GM13977 (cell line): ENCODE measurements around the gene PLCG2.

Source experiments
- DNase-seq: peaks from one replicate; pipeline ENCODE4 v3.0.0; 2012; ENCODE audit warnings: low spot score
- in situ Hi-C: fragments of 300-500 bp; cut with MboI; formaldehyde crosslinking; loops from one replicate; pipeline ENCODE4 v1.12.0; 2022; ENCODE audit warnings: low sequenced_read_pairs, low pct_unique_long_range_greater_than_20kb, mixed read lengths, inconsistent platforms; ENCODE audit not compliant: unreplicated experiment
- TF ChIP-seq, protein P1 (sequence below): IDR thresholded peaks from 2 replicates; pipeline ENCODE4 v1.5.1; 2012; ENCODE audit warnings: mild to moderate bottlenecking, control low read depth; ENCODE audit not compliant: insufficient read depth; ENCODE audit errors: extremely low read depth, missing control alignments

Gene PLCG2

DNA sequence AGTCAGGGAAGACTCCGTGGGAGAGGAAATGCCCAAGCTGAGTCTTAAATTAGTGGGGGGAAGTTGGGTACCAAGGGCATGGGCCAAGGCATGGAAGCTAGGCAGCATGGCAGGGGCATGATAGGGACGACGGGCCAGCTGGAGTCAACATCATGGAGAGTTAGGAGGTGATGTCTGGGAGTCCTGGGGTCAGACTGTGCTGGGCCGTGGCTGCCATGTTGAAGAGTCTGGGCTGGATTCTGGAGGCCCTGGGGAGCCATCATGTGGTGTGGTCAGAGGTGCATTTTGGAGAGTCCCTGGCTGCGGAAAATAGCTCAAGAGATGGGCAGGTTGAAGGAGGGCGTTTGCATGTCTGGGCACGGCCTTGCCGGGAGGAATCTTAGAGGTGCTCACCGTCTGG lies 146.9 kb downstream of the PLCG2 start:
- in situ Hi-C loops = no loop called here
- TF ChIP-seq, protein P1, sequence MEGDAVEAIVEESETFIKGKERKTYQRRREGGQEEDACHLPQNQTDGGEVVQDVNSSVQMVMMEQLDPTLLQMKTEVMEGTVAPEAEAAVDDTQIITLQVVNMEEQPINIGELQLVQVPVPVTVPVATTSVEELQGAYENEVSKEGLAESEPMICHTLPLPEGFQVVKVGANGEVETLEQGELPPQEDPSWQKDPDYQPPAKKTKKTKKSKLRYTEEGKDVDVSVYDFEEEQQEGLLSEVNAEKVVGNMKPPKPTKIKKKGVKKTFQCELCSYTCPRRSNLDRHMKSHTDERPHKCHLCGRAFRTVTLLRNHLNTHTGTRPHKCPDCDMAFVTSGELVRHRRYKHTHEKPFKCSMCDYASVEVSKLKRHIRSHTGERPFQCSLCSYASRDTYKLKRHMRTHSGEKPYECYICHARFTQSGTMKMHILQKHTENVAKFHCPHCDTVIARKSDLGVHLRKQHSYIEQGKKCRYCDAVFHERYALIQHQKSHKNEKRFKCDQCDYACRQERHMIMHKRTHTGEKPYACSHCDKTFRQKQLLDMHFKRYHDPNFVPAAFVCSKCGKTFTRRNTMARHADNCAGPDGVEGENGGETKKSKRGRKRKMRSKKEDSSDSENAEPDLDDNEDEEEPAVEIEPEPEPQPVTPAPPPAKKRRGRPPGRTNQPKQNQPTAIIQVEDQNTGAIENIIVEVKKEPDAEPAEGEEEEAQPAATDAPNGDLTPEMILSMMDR = no peak
- DNase-seq = no peak

DNA sequence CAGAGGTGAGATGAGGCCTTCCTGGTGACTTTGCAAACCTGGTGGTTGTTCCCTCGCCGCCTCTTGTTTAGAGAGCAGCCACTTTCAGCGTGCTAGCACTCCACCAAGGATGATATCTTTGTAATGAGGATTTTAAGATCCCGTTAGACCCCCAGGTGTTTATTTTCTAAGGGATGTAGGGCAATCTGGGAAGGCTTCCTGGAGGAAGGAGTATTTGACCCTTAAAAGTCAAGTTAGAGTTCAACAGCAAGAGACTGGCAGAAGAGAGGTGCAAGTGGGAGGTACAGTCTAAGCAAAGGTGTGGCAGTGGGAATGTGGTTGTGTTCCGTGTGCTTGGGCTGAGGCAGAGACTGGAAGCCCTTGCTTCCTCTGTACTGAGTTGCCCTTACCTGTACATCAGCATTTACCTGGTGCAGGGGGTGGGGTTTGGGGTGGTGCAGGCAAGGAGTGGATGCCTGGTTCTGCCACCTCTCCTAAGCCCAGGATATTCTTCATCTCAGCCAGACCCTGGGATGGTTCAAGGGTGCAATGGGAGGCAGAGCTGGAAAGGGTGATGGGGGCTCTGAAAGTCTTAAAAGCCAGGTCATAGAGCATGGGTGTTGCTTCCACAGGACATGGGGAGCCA lies 148.6 kb downstream of the PLCG2 start:
- in situ Hi-C loops = no loop called here
- no peak for DNase-seq
- TF ChIP-seq, protein P1 = no peak

DNA sequence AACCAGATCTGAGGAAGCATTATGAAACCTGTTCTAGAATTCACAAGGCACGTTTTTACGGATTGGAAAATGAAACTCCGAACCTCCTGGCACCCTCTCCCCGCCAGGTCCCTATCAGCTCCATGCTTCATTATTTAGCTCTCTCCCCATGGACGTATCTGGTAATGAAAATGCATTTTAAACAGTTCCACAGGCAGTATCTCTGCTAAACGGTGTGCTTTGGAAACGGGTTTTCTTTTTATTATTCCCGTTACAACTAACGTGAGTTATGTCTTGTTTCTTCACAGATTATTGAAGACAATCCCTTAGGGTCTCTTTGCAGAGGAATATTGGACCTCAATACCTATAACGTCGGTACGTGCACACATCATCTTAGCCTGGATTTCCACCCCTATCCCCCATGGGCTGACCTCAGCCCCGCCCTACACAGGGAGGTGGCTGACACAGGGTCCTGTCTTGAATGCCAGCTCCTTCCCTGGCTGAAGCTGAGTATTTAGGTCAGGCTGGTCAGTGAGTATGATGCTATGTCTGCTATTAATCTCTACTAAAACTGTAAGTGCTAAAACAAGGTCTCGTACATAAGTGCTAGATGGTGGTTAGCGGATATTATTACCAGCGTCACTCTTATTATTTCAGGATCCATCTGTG lies 149.3 kb downstream of the PLCG2 start:
- DNase-seq = no peak
- TF ChIP-seq, protein P1 = no peak
- in situ Hi-C loops = no loop called here

DNA sequence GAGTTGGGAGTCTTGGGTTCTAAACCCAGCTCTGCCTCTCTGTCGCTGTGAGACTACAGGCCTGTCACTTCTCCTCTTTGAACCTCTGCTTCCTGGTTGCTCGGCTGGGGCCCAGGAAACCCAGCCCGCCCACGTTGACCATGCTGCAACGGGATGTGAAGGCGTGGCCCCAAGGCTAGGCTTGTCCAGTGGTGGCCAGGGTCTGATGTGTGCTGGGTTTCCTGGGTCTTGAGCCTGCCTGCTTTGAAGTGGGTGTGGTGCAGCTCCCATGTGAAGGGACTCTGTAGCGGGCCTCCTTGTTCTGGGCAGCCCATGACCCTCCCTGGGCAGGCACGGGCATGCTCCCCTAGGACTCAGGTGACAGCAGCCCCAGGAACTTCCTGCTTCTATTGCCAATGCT lies 149.9 kb downstream of the PLCG2 start:
- TF ChIP-seq, protein P1 = no peak
- in situ Hi-C loops = no loop called here
- DNase-seq = no peak

DNA sequence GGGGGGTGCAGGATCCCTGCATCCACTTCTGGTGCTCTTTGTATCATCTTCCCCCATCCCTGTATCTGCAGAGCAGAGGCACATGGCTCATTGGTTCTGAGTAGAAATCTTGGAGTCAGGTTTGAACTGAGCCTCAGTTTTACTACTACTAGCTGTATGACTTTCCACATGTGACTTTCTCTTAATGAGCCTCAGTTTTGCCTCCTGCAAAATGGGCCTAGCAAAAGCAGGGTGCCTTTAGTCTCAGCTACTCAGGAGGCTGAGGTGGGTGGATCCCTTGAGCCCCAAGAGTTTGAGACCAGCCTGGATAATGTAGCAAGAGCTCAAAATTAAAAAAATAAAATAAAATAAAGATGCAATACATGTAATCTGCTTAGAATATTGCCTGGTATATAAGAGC lies 150.8 kb downstream of the PLCG2 start:
- no peak for DNase-seq
- TF ChIP-seq, protein P1 = no peak
- in situ Hi-C loops = no loop called here

DNA sequence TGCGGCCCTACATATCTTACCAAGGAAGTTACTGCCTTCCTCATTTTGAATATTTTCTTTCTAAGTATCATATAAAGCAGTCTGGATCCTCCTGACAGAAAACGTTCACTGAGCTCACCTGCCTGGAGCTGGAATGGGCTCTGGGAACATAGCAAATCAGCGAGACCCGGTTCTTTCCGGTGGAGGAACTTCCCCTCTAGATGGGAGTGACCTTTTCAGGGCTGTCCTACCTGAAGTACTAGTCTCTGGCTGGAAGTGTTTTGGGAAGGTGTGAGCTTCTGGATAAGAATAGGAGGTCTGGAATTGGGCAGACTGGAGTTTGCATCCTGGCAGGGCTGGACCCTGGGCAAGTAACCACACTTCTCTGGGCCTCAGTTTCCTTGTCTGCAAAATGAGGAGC lies 152.8 kb downstream of the PLCG2 start:
- DNase-seq = no peak
- TF ChIP-seq, protein P1 = no peak
- in situ Hi-C loops = no loop called here

DNA sequence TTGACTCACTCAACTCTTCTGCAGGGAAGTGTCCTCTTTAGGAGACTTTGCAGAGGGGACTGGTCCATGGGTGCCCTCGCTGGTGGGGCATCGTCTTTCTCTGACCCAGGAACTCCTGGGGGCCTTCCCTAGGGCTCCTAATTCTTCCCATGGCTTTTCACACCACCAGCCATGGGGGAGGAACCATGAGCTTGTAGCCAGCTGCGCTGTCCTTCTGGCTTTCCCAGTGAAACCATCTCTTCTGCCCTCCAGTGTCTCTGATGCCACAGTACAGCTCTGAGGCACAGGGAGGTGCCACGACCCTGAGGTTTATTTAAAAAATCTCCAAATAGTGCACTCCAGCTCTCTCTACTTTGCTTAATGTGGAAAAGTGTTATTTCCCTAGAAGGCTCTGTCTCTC lies 153.6 kb downstream of the PLCG2 start:
- in situ Hi-C loops = no loop called here
- no peak for DNase-seq

More for the DNA sequence above, 153.6 kb downstream of the PLCG2 start:
- TF ChIP-seq, protein P1 = no peak
